ENCODE measurements around the gene TNNI2.

DNA sequence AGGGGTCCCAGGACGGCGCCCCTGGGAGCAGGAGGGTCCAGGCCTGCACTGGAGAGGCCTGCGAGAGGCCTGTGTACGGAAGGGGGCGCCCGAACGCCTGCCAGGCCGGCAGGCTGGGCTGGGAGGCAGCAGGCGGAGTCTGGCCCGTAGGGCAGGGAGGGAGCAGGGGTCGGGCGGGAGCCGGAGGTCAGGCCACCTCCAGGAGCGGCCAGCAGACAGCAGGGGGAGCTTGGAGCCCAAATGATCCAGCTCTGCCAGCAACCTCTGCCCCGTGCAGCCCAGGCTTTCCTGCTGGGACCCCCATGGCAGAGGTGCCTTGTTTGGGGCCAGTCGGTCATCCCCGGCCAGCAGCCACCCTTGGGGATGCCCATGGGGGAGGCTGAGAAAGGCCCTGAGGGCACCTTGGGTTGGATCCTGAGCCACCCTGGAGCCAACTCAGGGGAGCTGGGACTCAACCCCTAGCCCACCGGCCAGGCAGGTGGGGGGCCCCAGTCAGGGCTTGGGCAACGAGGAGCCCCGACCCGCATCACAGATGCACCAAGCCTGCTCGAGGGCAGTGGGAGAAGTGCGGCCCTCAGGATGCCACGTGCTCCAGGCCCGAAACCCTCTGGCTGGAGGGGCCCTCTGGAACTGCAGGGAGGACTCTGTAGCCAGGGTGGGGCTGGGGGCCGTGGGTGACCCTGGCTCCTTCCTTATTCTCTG is 13.6 kb upstream of the TNNI2 start:
- TF ChIP-seq, protein P1, sequence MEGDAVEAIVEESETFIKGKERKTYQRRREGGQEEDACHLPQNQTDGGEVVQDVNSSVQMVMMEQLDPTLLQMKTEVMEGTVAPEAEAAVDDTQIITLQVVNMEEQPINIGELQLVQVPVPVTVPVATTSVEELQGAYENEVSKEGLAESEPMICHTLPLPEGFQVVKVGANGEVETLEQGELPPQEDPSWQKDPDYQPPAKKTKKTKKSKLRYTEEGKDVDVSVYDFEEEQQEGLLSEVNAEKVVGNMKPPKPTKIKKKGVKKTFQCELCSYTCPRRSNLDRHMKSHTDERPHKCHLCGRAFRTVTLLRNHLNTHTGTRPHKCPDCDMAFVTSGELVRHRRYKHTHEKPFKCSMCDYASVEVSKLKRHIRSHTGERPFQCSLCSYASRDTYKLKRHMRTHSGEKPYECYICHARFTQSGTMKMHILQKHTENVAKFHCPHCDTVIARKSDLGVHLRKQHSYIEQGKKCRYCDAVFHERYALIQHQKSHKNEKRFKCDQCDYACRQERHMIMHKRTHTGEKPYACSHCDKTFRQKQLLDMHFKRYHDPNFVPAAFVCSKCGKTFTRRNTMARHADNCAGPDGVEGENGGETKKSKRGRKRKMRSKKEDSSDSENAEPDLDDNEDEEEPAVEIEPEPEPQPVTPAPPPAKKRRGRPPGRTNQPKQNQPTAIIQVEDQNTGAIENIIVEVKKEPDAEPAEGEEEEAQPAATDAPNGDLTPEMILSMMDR (IDR thresholded peaks at IDR 0.05; ENCODE audit: extremely low read depth in 1 of 2, insufficient read depth in 1 of 2, low read depth in 1 of 2, low read length in 2 of 2) = peak in 1 of 2 donors; percentile 63
- TF ChIP-seq POLR2AphosphoS5 (IDR thresholded peaks at IDR 0.05; ENCODE audit: insufficient read depth, low read depth, low read length) = no peak
- no peak for TF ChIP-seq POLR2A (IDR thresholded peaks at IDR 0.05; ENCODE audit: low read depth, low read length)
- TF ChIP-seq MYC (IDR thresholded peaks at IDR 0.05; ENCODE audit: low read depth, low read length) = no peak
- no peak for TF ChIP-seq EZH2 (IDR thresholded peaks at IDR 0.05; ENCODE audit: borderline replicate concordance, low read depth, low read length, severe bottlenecking)
- no peak for TF ChIP-seq JUN (IDR thresholded peaks at IDR 0.05; ENCODE audit: borderline replicate concordance, insufficient read depth, insufficient read length, low read depth)
- TF ChIP-seq, protein P2, sequence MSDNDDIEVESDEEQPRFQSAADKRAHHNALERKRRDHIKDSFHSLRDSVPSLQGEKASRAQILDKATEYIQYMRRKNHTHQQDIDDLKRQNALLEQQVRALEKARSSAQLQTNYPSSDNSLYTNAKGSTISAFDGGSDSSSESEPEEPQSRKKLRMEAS (IDR thresholded peaks at IDR 0.05; ENCODE audit: insufficient read depth, insufficient read length) = no peak
- TF ChIP-seq GATA2 (IDR thresholded peaks at IDR 0.05; ENCODE audit: insufficient read depth, insufficient read length, low read depth, low read length) = no peak
